KMS-11 (cell line): ENCODE data around the gene PRKG1.

Source experiments
- H2AFZ ChIP-seq: fragments of 200-600 bp; sonication (generic); 2 replicates; pipeline ENCODE4 v1.6.1; 2016; ENCODE audit warnings: antibody characterized with exemption, mixed run types, low read depth
- H3K27ac ChIP-seq: fragments of 200-600 bp; sonication (generic); 2 replicates; pipeline ENCODE4 v1.6.1; 2016; ENCODE audit warnings: mild to moderate bottlenecking, mixed run types
- H3K27me3 ChIP-seq: fragments of 200-600 bp; sonication (generic); 2 replicates; pipeline ENCODE4 v1.6.1; 2017; ENCODE audit warnings: mild to moderate bottlenecking, low read depth, mixed run types, moderate library complexity; ENCODE audit not compliant: insufficient read depth
- H3K36me3 ChIP-seq: fragments of 200-600 bp; sonication (generic); 2 replicates; pipeline ENCODE4 v1.6.1; 2017; ENCODE audit warnings: mild to moderate bottlenecking, mixed run types; ENCODE audit not compliant: insufficient read depth
- H3K4me1 ChIP-seq: fragments of 200-600 bp; sonication (generic); 2 replicates; pipeline ENCODE4 v1.6.1; 2016; ENCODE audit warnings: mild to moderate bottlenecking, low read depth, mixed run types; ENCODE audit not compliant: poor library complexity, severe bottlenecking
- H3K4me2 ChIP-seq: fragments of 200-600 bp; sonication (generic); 2 replicates; pipeline ENCODE4 v1.7.0; 2016; ENCODE audit warnings: mild to moderate bottlenecking, mixed run types
- H3K4me3 ChIP-seq: fragments of 200-600 bp; sonication (generic); IDR thresholded peaks from 2 replicates; pipeline ENCODE4 v1.6.1; 2017; ENCODE audit warnings: low read depth, low read length, mixed read lengths; ENCODE audit not compliant: insufficient read depth
- H3K79me2 ChIP-seq: fragments of 200-600 bp; sonication (generic); 2 replicates; pipeline ENCODE4 v1.6.1; 2016; ENCODE audit warnings: low read depth, mixed run types; ENCODE audit not compliant: insufficient read depth
- H3K9ac ChIP-seq: fragments of 200-600 bp; sonication (generic); 2 replicates; pipeline ENCODE4 v1.6.1; 2016; ENCODE audit warnings: mild to moderate bottlenecking, mixed run types
- H4K20me1 ChIP-seq: fragments of 200-600 bp; sonication (generic); 2 replicates; pipeline ENCODE4 v1.6.1; 2016; ENCODE audit warnings: mild to moderate bottlenecking, mixed run types; ENCODE audit not compliant: insufficient read depth
- TF ChIP-seq, protein P1 (sequence below): fragments of 200-600 bp; sonication (generic); conservative IDR thresholded peaks from 2 replicates; pipeline ENCODE4 v1.6.1; 2017; ENCODE audit warnings: low read depth, mild to moderate bottlenecking, antibody characterized with exemption, low read length, moderate library complexity, mixed read lengths

The PRKG1 gene

GRCh38 chr10:52346394-52347326 lies 1272.4 kb downstream of the PRKG1 start:
- Histone ChIP-seq H3K4me3 (no peak overlapping the region), H3K27me3 (no peaks in the 10 kb centered on the region), H3K27ac (no peak overlapping the region), H3K4me1 (no peaks in the 10 kb centered on the region), H3K79me2 (no peaks in the 10 kb centered on the region), H3K4me2 (no peak overlapping the region), H4K20me1 (no peaks in the 10 kb centered on the region), H3K9ac (no peak overlapping the region), H2AFZ (no peak overlapping the region), H3K36me3 (no peaks in the 10 kb centered on the region)
- TF ChIP-seq, protein P1, sequence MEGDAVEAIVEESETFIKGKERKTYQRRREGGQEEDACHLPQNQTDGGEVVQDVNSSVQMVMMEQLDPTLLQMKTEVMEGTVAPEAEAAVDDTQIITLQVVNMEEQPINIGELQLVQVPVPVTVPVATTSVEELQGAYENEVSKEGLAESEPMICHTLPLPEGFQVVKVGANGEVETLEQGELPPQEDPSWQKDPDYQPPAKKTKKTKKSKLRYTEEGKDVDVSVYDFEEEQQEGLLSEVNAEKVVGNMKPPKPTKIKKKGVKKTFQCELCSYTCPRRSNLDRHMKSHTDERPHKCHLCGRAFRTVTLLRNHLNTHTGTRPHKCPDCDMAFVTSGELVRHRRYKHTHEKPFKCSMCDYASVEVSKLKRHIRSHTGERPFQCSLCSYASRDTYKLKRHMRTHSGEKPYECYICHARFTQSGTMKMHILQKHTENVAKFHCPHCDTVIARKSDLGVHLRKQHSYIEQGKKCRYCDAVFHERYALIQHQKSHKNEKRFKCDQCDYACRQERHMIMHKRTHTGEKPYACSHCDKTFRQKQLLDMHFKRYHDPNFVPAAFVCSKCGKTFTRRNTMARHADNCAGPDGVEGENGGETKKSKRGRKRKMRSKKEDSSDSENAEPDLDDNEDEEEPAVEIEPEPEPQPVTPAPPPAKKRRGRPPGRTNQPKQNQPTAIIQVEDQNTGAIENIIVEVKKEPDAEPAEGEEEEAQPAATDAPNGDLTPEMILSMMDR = no peak

DNA sequence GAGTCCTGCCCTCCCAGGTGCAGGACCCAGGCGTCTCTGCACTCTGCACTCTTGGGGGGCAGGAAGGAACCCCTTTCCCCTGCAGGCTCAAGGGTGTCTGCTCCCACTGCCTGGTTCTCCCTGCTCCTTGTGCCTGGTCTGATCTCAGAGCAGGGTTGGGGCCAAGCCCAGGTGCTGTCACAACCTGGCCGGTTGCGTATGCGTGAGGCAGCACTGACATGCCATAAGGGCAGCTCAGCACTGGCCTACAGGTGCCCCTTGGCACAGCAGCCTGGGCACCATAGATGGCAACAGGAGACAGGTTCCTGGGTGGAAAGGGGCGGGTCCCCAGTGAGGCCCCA lies 1273.0 kb downstream of the PRKG1 start:
- Histone ChIP-seq H3K4me1 (no peaks in the 10 kb centered on the region), H2AFZ (no peak overlapping the region), H3K27me3 (no peaks in the 10 kb centered on the region), H3K36me3 (no peaks in the 10 kb centered on the region), H3K4me3 (no peak overlapping the region), H3K9ac (no peak overlapping the region), H4K20me1 (no peaks in the 10 kb centered on the region), H3K79me2 (no peaks in the 10 kb centered on the region), H3K4me2 (no peak overlapping the region), H3K27ac (no peak overlapping the region)
- TF ChIP-seq, protein P1 = no peak
